ENCODE results near the gene C15orf61. TPM values are rescaled to one million over a fixed set of nuclear protein-coding genes. Genes with fewer than 3 reads are reported as not detected.
A peak's percentile ranks its signal among the peaks of the same experiment; 100 is the strongest.

Gene C15orf61
- total and polyA plus RNA-seq, 2 of the 13 experiments (the other 11 are each of a cell fraction or from before 2014, with no cell fraction given): 2.1 to 6.6 TPM

DNA sequence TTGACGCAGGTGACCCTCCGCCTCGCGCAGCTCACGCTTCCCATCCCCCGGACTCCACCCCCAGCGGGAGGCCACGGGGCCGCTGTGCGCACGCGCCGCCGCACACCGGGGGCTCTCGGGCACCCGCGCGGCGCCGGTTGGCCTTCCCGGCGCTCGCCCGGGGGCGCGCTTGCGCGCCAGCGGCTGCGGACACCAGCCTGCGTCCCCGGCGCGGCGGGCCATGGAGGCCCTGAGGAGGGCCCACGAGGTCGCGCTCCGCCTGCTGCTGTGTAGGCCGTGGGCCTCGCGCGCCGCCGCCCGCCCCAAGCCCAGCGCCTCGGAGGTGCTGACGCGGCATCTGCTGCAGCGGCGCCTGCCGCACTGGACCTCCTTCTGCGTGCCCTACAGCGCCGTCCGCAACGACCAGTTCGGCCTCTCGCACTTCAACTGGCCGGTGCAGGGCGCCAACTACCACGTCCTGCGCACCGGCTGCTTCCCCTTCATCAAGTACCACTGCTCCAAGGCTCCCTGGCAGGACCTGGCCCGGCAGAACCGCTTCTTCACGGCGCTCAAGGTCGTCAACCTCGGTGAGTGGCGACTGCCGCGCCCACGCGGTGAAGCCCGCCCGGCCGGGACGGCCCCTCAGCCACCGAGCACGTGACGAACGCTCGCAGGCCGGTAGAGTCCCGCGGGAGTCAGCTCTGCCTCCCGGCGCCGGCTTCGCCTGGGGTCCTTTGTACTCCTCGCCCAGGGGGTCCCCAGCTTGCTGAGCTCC is at the start of gene C15orf61 (continued):
- TF ChIP-seq NFE2L1 (CRISPR knock-in tag; IDR thresholded peaks at IDR 0.05; ENCODE audit: borderline replicate concordance): peak; percentile 88; the same call in 1 of the 2 replicates
- TF ChIP-seq KMT2B (CRISPR knock-in tag; IDR thresholded peaks at IDR 0.05): peak; percentile 88

DNA sequence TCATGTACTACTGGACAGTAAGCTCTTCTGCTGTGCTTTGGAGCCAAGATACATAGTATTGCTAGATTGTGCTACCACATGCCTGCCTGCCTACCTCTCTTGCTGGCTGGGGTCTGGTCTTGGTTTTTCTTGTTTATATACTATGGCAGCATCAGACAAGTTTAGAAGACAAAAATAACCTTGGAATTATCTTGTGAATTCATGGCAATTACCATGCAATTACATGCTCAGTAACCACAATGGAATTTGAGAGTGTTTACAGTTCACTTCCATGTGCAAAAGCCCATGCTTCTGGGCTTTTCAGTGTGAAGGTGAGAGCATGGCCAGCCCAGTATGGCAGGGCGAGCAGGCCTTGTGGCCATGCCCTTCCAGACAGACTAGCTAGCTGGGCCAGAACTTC is 48.0 kb upstream of the C15orf61 start:
- H3K79me2 ChIP-seq (ENCODE audit: insufficient read depth, low read length): no peaks in the 10 kb centered on the region
- ChIA-PET CTCF (ENCODE audit: low intra/inter-chr PET ratio, low total read pairs) (no interaction called here), POLR2A (no interaction called here)
- H3K4me1 ChIP-seq (ENCODE audit: insufficient read depth, low read length): no peaks in the 10 kb centered on the region
- no peaks in the 10 kb centered on the region for H3K27me3 ChIP-seq (ENCODE audit: control insufficient read depth in 1 of 2, insufficient read depth in 2 of 2, low read length in 2 of 2)
- no peak for DNase-seq (ENCODE audit: low spot score)
- H3K4me2 ChIP-seq (ENCODE audit: low read depth, low read length): no peak overlapping the region
- ATAC-seq: no peak
- TF ChIP-seq PHB2 (IDR thresholded peaks at IDR 0.05; ENCODE audit: partially characterized antibody) (no peak), PCBP1 (IDR thresholded peaks at IDR 0.05; ENCODE audit: borderline replicate concordance, low read depth, low read length) (no peak), ZNF20 (CRISPR knock-in tag; IDR thresholded peaks at IDR 0.05) (no peak), ZNF501 (CRISPR knock-in tag; IDR thresholded peaks at IDR 0.05) (no peak), ZNF296 (CRISPR knock-in tag; conservative IDR thresholded peaks at IDR 0.05) (no peak), ZKSCAN5 (CRISPR knock-in tag; IDR thresholded peaks at IDR 0.05) (no peak), ARHGAP35 (CRISPR knock-in tag; IDR thresholded peaks at IDR 0.05; ENCODE audit: borderline replicate concordance) (no peak), CHCHD3 (CRISPR knock-in tag; IDR thresholded peaks at IDR 0.05) (no peak)
- TF ChIP-seq, protein P1, sequence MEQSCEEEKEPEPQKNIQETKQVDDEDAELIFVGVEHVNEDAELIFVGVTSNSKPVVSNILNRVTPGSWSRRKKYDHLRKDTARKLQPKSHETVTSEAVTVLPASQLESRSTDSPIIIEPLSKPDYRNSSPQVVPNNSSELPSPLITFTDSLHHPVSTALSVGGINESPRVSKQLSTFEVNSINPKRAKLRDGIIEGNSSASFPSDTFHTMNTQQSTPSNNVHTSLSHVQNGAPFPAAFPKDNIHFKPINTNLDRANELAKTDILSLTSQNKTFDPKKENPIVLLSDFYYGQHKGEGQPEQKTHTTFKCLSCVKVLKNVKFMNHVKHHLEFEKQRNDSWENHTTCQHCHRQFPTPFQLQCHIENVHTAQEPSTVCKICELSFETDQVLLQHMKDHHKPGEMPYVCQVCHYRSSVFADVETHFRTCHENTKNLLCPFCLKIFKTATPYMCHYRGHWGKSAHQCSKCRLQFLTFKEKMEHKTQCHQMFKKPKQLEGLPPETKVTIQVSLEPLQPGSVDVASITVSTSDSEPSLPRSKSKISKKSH (CRISPR knock-in tag; IDR thresholded peaks at IDR 0.05; ENCODE audit: borderline replicate concordance): no peak
- H3K9ac ChIP-seq (ENCODE audit: insufficient read depth, low read depth, low read length): no peak overlapping the region
- in situ Hi-C loops (cut with HindIII; ENCODE audit: extremely low pct_ligation_motif_present, low pct_unique_long_range_greater_than_20kb): no loop called here
- H3K36me3 ChIP-seq (replicated peaks in 1 of 2; ENCODE audit: control insufficient read depth in 1 of 2, insufficient read depth in 2 of 2, low read length in 2 of 2): no peaks in the 10 kb centered on the region
- WGBS (ENCODE audit: low lambda C conversion rate): 100% methylated on average over 1 of the region's 1 CpG
- no peak overlapping the region for H3K27ac ChIP-seq (ENCODE audit: extremely low read length, insufficient read depth, low read length)
- no peaks in the 10 kb centered on the region for H3K9me3 ChIP-seq (ENCODE audit: low read length)
- H4K20me1 ChIP-seq (ENCODE audit: insufficient read depth, low read length): no peaks in the 10 kb centered on the region
- H2AFZ ChIP-seq (ENCODE audit: low read length): no peak overlapping the region
- H3K4me3 ChIP-seq (replicated peaks in 1 of 3; ENCODE audit: insufficient read depth in 1 of 3, low read depth in 2 of 3, low read length in 3 of 3): no peak overlapping the region
- FAIRE-seq: no peak
- intact Hi-C loops (cut with micrococcal nuclease; ENCODE audit: unreplicated experiment): no loop called here
- no TSS peak for BruUV-seq (replicated peaks)
